Lower leg skin (tissue), 3 donors: Measurements from ENCODE around the gene PDIA6.

Source experiments
- CTCF ChIP-seq, 3 donors: fragments of 450-650 bp; IDR thresholded peaks; one replicate each; pipeline ENCODE4 v1.5.1; 2016; ENCODE audit warnings: antibody characterized with exemption in 3 of 3, mild to moderate bottlenecking in 3 of 3, moderate library complexity in 2 of 3
- POLR2A ChIP-seq, 2 donors: fragments of 450-650 bp; IDR thresholded peaks; one replicate each; pipeline ENCODE4 v1.6.1; 2016 to 2017; ENCODE audit warnings: antibody characterized with exemption in 2 of 2, mild to moderate bottlenecking in 1 of 2, moderate library complexity in 1 of 2

- TF ChIP-seq CTCF (IDR thresholded peaks at IDR 0.05) (no peak), POLR2A (IDR thresholded peaks at IDR 0.05) (no peak)
Observed at GRCh38 chr2:10846110-10846861, 33.7 kb upstream of the PDIA6 start.
